ENCODE results near the gene ATG9B. TPM values are rescaled to one million over a fixed set of nuclear protein-coding genes. Genes with fewer than 3 reads are reported as not detected.

Gene ATG9B
- total RNA-seq, 2 donors from 2014 or later = 0.13 to 0.32 TPM

DNA sequence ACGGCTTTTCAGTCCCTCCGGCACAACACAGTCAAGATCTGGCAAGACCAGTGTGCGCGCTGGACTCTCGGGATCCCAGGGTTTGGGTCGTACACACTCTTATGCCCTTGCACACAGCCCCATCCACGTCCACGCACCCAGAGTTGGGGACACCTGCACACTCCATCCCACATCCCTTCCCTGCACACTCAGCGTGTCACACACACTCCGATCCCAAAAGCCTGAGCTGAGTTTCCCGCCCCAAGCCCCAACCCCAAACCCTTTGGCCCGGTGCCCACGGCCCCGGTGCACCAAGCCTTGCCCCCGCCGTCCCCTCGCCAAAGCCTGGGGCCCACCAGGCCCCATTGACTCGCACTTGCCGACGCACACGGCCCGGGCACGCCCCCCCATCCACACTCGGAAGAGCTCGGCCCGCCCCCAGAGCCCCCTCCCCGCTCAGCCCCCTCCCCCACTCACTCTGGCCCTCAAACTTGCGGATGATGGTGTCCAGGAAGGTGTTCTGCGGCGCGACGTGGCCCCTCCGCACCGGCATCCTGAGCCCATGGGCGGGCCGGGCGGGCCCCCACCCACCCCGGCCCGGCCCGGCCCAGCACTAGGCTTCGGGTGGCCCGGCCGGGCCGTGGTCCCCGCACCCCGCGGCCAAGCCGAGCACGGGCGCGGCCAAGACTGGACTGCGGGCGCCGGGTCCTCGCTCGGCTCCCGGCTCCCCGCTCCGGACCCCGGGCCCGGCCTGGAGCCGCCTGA, 46.7 kb downstream of the ATG9B start:
- ATAC-seq = no peak
- no peak for DNase-seq
- intact Hi-C loops (cut with DNase I) = no loop called here

- DNase-seq = peak; percentile 67
- peak; percentile 39 to 55 for ATAC-seq
- intact Hi-C loops (cut with DNase I) = no loop called here
Measured at GRCh38 chr7:150976529-150977381, 47.5 kb downstream of the ATG9B start.

GRCh38 chr7:150975536-150976319, 48.6 kb downstream of the ATG9B start:
- intact Hi-C loops (cut with DNase I) = no loop called here
- ATAC-seq (no peak), DNase-seq (no peak)

GRCh38 chr7:150974468-150975391, 49.6 kb downstream of the ATG9B start:
- DNase-seq = peak; percentile 62
- intact Hi-C loops (cut with DNase I) = no loop called here
- ATAC-seq = peak; percentile 1 to 10

DNA sequence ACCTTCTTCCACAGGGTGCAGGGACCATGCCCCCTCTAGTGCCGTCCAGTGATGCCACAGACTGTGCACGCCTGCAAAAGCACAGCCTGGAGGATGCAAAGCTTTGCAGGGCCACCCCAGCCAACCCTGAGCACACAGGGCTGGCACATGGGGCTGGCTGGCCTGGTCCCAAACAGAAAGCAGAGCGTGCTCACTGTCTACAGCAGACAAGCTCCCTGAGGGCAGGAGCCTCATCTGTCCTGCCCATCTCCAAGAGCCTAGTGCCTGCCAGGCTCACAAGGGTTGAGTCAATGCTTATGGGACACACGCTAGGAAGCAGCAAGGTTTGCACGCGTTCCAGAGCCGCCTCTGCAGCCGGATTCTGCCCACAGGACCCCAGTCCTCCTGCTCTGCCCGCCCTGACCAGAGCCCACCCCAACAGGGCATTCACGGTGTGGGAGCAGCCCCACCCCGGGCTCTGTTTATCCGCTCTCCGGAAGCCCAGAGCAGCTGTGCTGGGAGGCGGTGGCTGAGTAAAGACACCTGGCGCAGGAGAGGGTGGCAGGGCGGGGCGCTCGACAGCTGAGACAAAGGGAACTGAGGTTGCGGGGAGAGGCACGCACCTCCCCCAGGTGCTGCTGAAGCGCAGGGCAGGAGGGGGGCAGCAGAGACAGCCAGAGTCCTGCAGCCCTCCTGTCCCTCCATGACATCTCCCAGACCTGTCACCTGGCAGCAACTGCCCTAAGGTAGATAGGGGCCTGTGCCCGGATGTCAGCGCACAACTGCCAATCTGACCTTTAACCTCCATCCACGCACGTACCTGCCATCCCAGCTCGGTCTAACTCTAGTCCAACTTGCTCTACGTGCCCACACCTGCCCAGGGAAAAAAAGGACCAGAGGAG, 50.5 kb downstream of the ATG9B start:
- no peak for DNase-seq
- intact Hi-C loops (cut with DNase I) = no loop called here

DNA sequence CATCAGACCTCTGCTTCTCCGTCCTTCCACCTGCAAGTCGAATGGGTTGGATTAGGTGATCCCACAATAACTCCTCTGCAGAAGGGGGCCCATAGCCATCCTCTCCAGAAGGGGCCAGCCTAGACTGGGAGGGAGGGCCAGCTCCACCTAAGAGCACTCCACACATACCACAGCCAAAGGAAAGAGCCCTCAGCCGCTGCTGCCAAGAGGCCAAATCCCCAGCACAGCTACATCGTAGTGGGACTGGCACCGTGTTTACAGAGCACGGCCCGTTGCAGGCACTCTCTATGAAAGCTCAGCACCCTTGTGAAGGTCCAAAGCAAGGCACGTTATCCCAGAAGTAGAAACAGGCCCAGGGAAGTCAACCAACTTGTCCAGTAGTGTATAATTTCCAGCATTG, 51.6 kb downstream of the ATG9B start:
- ATAC-seq (no peak), DNase-seq (no peak)
- intact Hi-C loops (cut with DNase I) = no loop called here

More for the DNA sequence above, 50.5 kb downstream of the ATG9B start:
- ATAC-seq = no peak

DNA sequence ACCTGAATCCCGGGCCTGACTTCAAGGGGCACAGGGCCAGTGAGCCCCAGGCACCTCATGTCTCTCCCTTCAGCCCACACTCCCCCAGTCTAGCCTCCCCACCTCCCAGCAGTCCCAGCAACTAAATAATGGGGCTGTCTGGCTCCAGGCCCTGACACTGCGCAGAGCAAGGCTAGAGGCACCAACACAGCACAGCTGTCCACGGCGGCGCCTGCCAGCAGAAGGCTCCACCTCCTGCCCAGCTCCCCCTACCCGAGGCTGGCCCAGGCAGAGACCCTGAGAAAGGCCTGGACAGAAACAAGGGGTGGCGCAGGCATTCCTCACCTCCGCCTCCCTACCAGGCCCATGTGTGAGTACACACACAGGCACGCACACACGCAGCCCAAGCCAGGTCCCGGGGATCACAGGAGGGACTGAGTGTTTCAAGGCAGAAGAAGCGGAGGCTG, 52.2 kb downstream of the ATG9B start:
- ATAC-seq (peak; percentile 66), DNase-seq (peak; percentile 63)
- intact Hi-C loops (cut with DNase I) = no loop called here

DNA sequence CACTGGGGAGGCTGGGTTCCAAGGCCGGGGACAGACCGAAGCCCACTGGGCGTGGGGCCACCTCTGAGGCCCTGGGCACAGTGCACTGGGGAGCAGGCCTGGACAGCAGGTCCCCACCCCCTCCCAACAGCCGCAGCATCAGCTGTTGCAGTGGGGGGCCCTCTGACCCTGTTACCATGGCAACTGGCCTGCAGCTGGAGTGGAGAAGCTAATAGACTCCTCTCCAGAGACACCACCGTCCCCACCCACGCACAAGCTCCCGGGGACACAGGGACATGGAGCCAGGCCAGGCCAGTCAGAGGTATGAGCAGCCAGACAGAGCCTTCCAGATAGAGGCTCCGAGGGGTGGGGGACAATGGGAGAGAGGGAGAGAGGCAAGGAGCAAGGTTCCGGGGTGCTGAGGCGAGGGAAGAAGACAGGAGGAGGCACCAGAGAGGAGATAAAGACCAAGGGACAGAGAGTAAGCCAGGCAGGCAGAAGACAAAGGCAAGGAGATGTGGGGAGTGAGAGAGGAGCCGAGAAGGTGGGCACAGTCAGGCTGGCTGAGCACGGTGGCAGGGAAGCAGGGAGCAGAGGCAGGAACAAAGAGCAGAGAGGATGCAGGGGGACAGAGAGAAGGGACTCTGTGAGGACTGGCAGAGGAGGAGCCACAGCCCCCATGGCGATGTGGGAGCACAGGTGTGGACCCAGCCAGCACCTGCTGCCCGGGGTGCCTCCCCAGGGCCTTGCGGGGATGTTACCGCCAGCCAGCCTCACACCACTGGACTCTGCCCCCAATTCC, 52.9 kb downstream of the ATG9B start:
- intact Hi-C loops (cut with DNase I) = no loop called here
- peak; percentile 29 to 42 for ATAC-seq
- peak; percentile 59 for DNase-seq

DNA sequence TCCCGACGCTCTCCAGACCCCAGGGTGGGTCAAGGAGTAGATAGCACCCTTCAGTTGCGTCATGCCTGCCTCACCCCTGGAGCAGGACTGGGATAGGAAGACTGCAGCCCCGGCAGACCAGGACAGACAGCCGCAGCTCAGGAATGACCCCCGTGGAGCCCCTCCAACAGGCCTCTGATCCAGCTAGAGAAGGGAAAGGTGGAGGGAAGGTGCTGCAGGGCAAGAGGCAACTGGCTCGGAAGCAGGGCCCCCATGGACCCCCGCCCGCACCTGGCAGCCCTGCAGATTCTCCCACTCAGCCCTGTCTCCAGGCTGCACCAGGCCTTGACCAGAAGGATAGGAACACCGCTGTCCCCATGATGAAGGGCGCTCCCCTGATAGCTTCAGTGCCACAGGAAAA, 53.9 kb downstream of the ATG9B start:
- intact Hi-C loops (cut with DNase I) = no loop called here
- DNase-seq = no peak

GRCh38 chr7:150969475-150969874, 54.8 kb downstream of the ATG9B start:
- ATAC-seq (no peak), DNase-seq (no peak)
- intact Hi-C loops (cut with DNase I) = no loop called here

More for the DNA sequence above, 53.9 kb downstream of the ATG9B start:
- ATAC-seq = no peak

GRCh38 chr7:150968734-150969372, 55.4 kb downstream of the ATG9B start:
- ATAC-seq (no peak), DNase-seq (no peak)
- intact Hi-C loops (cut with DNase I) = no loop called here

DNA sequence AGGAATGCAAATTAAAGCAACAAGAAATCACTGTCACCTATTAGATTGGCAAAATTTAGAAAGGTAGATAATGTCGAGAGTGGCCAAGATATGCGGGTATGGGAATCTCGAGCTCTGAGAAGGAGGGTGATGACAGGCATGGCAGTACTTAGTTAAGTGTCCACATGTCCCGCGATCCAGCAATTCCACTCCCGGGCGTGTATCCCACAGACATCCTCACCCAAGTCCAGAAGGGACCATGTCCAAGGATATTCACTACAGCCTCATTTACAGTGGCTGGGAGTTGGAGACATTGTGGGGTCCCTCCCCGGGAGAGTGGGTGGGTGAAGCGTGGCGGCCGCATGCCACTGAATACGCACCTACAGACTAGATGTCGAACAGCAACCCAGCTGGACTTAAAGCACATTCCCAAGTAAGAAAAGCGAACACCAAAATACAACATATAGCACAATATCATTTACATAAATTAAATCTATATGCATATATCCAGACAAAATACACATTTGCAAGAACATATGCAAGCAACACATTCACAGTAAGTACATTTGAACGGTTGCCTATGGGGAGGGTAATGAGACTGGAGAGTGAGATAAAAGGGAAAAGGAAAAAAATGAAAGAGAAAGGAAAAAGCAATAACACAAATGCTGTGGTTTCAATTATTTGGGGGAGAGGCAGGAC, 56.1 kb downstream of the ATG9B start:
- intact Hi-C loops (cut with DNase I) = no loop called here
- ATAC-seq = no peak
- no peak for DNase-seq

DNA sequence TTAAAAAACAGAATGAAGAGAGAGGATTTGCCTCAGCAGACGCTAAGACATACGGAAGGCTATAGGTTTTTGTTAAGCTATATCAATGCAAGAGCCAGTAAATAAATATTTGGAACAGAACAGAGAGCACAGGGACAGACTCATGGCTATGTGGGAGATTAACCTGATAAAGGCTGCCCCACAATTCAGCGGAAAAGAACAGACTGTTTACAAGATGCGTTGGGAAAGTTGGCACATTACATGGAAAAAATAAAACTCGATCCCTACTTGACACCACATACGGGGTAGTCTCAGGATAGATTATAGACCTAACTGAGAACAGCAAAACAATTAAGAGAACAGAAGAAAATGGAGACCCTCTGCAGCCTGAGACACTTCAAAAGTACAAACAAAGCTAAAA, 56.9 kb downstream of the ATG9B start:
- DNase-seq = no peak
- intact Hi-C loops (cut with DNase I) = no loop called here
- ATAC-seq = no peak

GRCh38 chr7:150966002-150966401, 58.3 kb downstream of the ATG9B start:
- DNase-seq (no peak), ATAC-seq (peak in 1 of 2 donors; percentile 18)
- intact Hi-C loops (cut with DNase I) = no loop called here

- peak in 1 of 2 donors; percentile 6 for ATAC-seq
- intact Hi-C loops (cut with DNase I) = no loop called here
- no peak for DNase-seq
Measured at GRCh38 chr7:150965273-150965830, 58.9 kb downstream of the ATG9B start.
